ACHN (cell line): ENCODE measurements around the gene UQCRFS1.
A peak's percentile ranks its signal among the peaks of the same experiment; 100 is the strongest.
"Not testable (repeated sequence)": the region's sequence is repeated elsewhere in the genome, so short reads cannot be mapped to it uniquely, and the experiment has no call there.

ENCODE experiments used
- DNase-seq: peaks from one replicate; pipeline ENCODE4 v3.0.0-alpha.2; 2015
- in situ Hi-C: cut with HindIII; loops from 2 replicates; pipeline ENCODE4 v1.10.0; 2017; ENCODE audit warnings: low sequenced_read_pairs, low pct_ligation_motif_present, low pct_unique_long_range_greater_than_20kb

UQCRFS1 gene

GRCh38 chr19:29212648-29213573, at the start of gene UQCRFS1:
UQCRFS1 (minus strand) TSS chr19:29213151; CDS start chr19:29213118, 33 bp downstream.
- in situ Hi-C loops: no loop called here
- DNase-seq: peak; percentile 91

- in situ Hi-C loops: no loop called here
- DNase-seq: no peak
Observed at GRCh38 chr19:29262085-29262484, 49.1 kb upstream of the UQCRFS1 start.

- in situ Hi-C loops: no loop called here
- DNase-seq: peak; percentile 42
Observed at GRCh38 chr19:29260477-29261317, 47.7 kb upstream of the UQCRFS1 start.

GRCh38 chr19:29259867-29260281, 46.9 kb upstream of the UQCRFS1 start:
- DNase-seq: no peak
- in situ Hi-C loops: no loop called here

GRCh38 chr19:29259153-29259552, 46.2 kb upstream of the UQCRFS1 start:
- in situ Hi-C loops: no loop called here
- peak; percentile 9 for DNase-seq

GRCh38 chr19:29256516-29256915, 43.6 kb upstream of the UQCRFS1 start:
- in situ Hi-C loops: no loop called here
- no peak for DNase-seq

- in situ Hi-C loops: no loop called here
- DNase-seq: no peak
Observed at GRCh38 chr19:29255912-29256311, 43.0 kb upstream of the UQCRFS1 start.

GRCh38 chr19:29255006-29255405, 42.1 kb upstream of the UQCRFS1 start:
- in situ Hi-C loops: no loop called here

GRCh38 chr19:29249798-29250197, 36.8 kb upstream of the UQCRFS1 start:
- in situ Hi-C loops, DNase-seq: not testable (repeated sequence)

More at GRCh38 chr19:29255006-29255405, 42.1 kb upstream of the UQCRFS1 start:
- DNase-seq: no peak

GRCh38 chr19:29248332-29248844, 35.4 kb upstream of the UQCRFS1 start:
- in situ Hi-C loops: no loop called here
- DNase-seq: no peak

- in situ Hi-C loops: no loop called here
- no peak for DNase-seq
Observed at GRCh38 chr19:29247872-29248271, 34.9 kb upstream of the UQCRFS1 start.

GRCh38 chr19:29247471-29247870, 34.5 kb upstream of the UQCRFS1 start:
- no peak for DNase-seq
- in situ Hi-C loops: no loop called here

- no peak for DNase-seq
- in situ Hi-C loops: no loop called here
Observed at GRCh38 chr19:29247051-29247450, 34.1 kb upstream of the UQCRFS1 start.

GRCh38 chr19:29245215-29245614, 32.3 kb upstream of the UQCRFS1 start:
- no peak for DNase-seq
- in situ Hi-C loops: no loop called here

- in situ Hi-C loops: no loop called here
- no peak for DNase-seq
Observed at GRCh38 chr19:29241324-29241723, 28.4 kb upstream of the UQCRFS1 start.

- DNase-seq: no peak
- in situ Hi-C loops: no loop called here
Observed at GRCh38 chr19:29239213-29239776, 26.3 kb upstream of the UQCRFS1 start.

GRCh38 chr19:29233591-29233990, 20.6 kb upstream of the UQCRFS1 start:
- no peak for DNase-seq
- in situ Hi-C loops: no loop called here

GRCh38 chr19:29232315-29232852, 19.4 kb upstream of the UQCRFS1 start:
- in situ Hi-C loops: no loop called here

More at GRCh38 chr19:29232315-29232852, 19.4 kb upstream of the UQCRFS1 start:
- no peak for DNase-seq
